ENCODE measurements around the gene SKIC8. TPM values are rescaled to one million over a fixed set of nuclear protein-coding genes. Genes with fewer than 3 reads are reported as not detected.

Gene SKIC8
- total and polyA plus RNA-seq, 2 of the 13 experiments (the other 11 are each of a cell fraction or from before 2014, with no cell fraction given), result 69.5 to 70.6 TPM

DNA sequence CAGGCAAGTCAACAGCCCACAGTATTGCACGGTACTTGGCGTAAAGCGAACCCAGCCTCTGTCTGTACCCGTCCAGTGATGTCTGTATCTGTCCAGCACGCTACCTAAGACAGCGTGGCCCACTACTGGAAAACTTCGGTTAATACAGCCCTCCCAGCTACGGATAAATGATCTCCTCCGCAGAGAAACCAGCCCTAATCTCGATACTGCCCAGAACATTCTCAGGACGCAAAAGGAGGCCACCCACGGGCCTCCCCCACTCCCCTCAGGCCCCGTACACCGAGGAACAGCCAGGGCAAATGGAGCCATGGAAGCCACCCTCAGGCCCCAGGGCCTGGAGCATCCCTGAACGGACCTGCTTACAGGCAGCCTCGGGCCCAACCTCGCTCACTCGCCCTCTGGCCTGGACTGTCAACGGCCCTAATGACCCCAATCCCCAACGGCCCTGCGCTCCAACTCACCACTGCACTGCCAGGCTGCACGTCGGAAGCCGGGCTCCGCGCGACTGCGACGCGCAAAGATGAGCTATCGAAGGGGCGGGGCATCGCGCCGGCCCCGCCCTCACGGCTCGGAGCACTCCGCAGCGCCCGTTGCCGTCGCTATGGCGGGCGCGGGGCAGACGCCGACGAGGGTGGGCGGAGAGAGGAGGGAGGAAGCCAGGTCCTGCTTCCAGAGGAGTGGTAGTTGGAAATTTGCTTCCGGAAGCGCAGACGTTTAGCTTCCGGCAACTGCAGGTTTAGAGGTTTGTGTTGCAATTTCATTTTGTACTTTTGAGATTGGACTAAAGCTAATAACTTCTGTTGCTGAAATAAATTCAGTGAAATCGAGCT lies at the start of gene SKIC8 (continued):
- TF ChIP-seq AKAP8 (CRISPR knock-in tag; IDR thresholded peaks at IDR 0.05) (0 out of 2 replicates have a peak, but pooled peaks have one; percentile 69), TRAFD1 (CRISPR knock-in tag; IDR thresholded peaks at IDR 0.05; ENCODE audit: borderline replicate concordance) (no peak), ZNF335 (CRISPR knock-in tag; IDR thresholded peaks at IDR 0.05) (no peak), FLYWCH1 (CRISPR knock-in tag; IDR thresholded peaks at IDR 0.05) (no peak), HNRNPH1 (optimal IDR thresholded peaks at IDR 0.05; ENCODE audit: low read depth, low read length) (no peak), SUZ12 (IDR thresholded peaks at IDR 0.05; ENCODE audit: low read depth, low read length) (no peak), NBN (conservative IDR thresholded peaks at IDR 0.05) (no peak), ARID3A (IDR thresholded peaks at IDR 0.05; ENCODE audit: low read depth, low read length) (no peak), CEBPG (CRISPR knock-in tag; IDR thresholded peaks at IDR 0.05) (peak; percentile 71), ATF1 (CRISPR knock-in tag; IDR thresholded peaks at IDR 0.05) (peak; percentile 97), ZNF713 (CRISPR knock-in tag; IDR thresholded peaks at IDR 0.05) (no peak), JUN (CRISPR knock-in tag; IDR thresholded peaks at IDR 0.05) (no peak), ARNT (IDR thresholded peaks at IDR 0.05) (no peak), SRSF4 (IDR thresholded peaks at IDR 0.05; ENCODE audit: low read depth, low read length, poor library complexity, severe bottlenecking) (no peak), AHR (CRISPR knock-in tag; IDR thresholded peaks at IDR 0.05) (0 out of 2 replicates have a peak, but pooled peaks have one; percentile 57), NR2C2 (CRISPR knock-in tag; IDR thresholded peaks at IDR 0.05; ENCODE audit: borderline replicate concordance) (peak; percentile 97), ZFP1 (CRISPR knock-in tag; IDR thresholded peaks at IDR 0.05) (no peak), ZSCAN29 (CRISPR knock-in tag; conservative IDR thresholded peaks at IDR 0.05) (0 out of 2 replicates have a peak, but pooled peaks have one; percentile 30), KDM5A (IDR thresholded peaks at IDR 0.05; ENCODE audit: borderline replicate concordance, low read length) (peak; percentile 97), U2AF1 (optimal IDR thresholded peaks at IDR 0.05; ENCODE audit: low read depth, low read length) (no peak)
- TF ChIP-seq, protein P1, sequence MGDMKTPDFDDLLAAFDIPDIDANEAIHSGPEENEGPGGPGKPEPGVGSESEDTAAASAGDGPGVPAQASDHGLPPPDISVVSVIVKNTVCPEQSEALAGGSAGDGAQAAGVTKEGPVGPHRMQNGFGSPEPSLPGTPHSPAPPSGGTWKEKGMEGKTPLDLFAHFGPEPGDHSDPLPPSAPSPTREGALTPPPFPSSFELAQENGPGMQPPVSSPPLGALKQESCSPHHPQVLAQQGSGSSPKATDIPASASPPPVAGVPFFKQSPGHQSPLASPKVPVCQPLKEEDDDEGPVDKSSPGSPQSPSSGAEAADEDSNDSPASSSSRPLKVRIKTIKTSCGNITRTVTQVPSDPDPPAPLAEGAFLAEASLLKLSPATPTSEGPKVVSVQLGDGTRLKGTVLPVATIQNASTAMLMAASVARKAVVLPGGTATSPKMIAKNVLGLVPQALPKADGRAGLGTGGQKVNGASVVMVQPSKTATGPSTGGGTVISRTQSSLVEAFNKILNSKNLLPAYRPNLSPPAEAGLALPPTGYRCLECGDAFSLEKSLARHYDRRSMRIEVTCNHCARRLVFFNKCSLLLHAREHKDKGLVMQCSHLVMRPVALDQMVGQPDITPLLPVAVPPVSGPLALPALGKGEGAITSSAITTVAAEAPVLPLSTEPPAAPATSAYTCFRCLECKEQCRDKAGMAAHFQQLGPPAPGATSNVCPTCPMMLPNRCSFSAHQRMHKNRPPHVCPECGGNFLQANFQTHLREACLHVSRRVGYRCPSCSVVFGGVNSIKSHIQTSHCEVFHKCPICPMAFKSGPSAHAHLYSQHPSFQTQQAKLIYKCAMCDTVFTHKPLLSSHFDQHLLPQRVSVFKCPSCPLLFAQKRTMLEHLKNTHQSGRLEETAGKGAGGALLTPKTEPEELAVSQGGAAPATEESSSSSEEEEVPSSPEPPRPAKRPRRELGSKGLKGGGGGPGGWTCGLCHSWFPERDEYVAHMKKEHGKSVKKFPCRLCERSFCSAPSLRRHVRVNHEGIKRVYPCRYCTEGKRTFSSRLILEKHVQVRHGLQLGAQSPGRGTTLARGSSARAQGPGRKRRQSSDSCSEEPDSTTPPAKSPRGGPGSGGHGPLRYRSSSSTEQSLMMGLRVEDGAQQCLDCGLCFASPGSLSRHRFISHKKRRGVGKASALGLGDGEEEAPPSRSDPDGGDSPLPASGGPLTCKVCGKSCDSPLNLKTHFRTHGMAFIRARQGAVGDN (CRISPR knock-in tag; IDR thresholded peaks at IDR 0.05), result peak; percentile 89
- TF ChIP-seq, protein P2, sequence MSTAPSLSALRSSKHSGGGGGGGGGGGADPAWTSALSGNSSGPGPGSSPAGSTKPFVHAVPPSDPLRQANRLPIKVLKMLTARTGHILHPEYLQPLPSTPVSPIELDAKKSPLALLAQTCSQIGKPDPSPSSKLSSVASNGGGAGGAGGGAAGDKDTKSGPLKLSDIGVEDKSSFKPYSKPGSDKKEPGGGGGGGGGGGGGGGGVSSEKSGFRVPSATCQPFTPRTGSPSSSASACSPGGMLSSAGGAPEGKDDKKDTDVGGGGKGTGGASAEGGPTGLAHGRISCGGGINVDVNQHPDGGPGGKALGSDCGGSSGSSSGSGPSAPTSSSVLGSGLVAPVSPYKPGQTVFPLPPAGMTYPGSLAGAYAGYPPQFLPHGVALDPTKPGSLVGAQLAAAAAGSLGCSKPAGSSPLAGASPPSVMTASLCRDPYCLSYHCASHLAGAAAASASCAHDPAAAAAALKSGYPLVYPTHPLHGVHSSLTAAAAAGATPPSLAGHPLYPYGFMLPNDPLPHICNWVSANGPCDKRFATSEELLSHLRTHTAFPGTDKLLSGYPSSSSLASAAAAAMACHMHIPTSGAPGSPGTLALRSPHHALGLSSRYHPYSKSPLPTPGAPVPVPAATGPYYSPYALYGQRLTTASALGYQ (CRISPR knock-in tag; IDR thresholded peaks at IDR 0.05), result no peak
